ENCODE results near the gene RECK. TPM values are rescaled to one million over a fixed set of nuclear protein-coding genes. Genes with fewer than 3 reads are reported as not detected.

RECK gene
- total RNA-seq, 4 donors from 2014 or later, result 15.6 to 24.1 (median 18.7) TPM

GRCh38 chr9:36134761-36135505 lies 98.2 kb downstream of the RECK start:
- Histone ChIP-seq H3K9me3 (no peaks in the 10 kb centered on the region), H3K4me1 (peaks cover 0 to 36% (median 13%) of the 10 kb centered on the region in 4 donors), H3K36me3 (no peaks in the 10 kb centered on the region), H3K27me3 (no peaks in the 10 kb centered on the region), H3K27ac (no peak overlapping the region), H3K4me3 (no peak overlapping the region)
- 78 to 84% methylated on average over 9 of the region's 9 CpGs for WGBS, 2 donors
- TF ChIP-seq EP300 (IDR thresholded peaks at IDR 0.05), result no peak
- DNase-seq (ENCODE audit: low spot score in 2 of 2), result no peak

- H3K9me3 ChIP-seq, result no peaks in the 10 kb centered on the region
- peak overlapping the region in 2 of 4 donors; percentile 90 to 91 for H3K27ac ChIP-seq
- DNase-seq (ENCODE audit: low spot score in 2 of 2), result no peak
- no peaks in the 10 kb centered on the region for H3K36me3 ChIP-seq
- peak overlapping the region; percentile 68 to 95 (median 86) for H3K4me3 ChIP-seq
- TF ChIP-seq POLR2A (IDR thresholded peaks at IDR 0.05) (no peak), CTCF (IDR thresholded peaks at IDR 0.05) (no peak), EP300 (IDR thresholded peaks at IDR 0.05) (no peak)
- peaks cover 0 to 45% (median 18%) of the 10 kb centered on the region in 4 donors for H3K4me1 ChIP-seq
- H3K27me3 ChIP-seq, result no peaks in the 10 kb centered on the region
- 14 to 19% methylated on average over 18 of the region's 18 CpGs for WGBS, 2 donors
Observed at GRCh38 chr9:36135741-36136271, 99.1 kb downstream of the RECK start.

GRCh38 chr9:36136272-36136893 lies 99.7 kb downstream of the RECK start, which contains the start of gene GLIPR2:
TSS of gene GLIPR2 (plus strand) at chr9:36136733. CDS start at chr9:36136779, 46 bp downstream.
- TF ChIP-seq EP300 (IDR thresholded peaks at IDR 0.05), result peak in 1 of 2 donors; percentile 69
- peak in 3 of 5 experiments; percentile 10 to 58 (median 51) for TF ChIP-seq CTCF (IDR thresholded peaks at IDR 0.05)
- peak; percentile 59 to 87 for TF ChIP-seq POLR2A (IDR thresholded peaks at IDR 0.05)
- WGBS, 2 donors, result 0% methylated on average over 3 to 9 of the region's 83 CpGs
- Histone ChIP-seq H3K9me3 (no peaks in the 10 kb centered on the region), H3K36me3 (no peaks in the 10 kb centered on the region), H3K27me3 (no peaks in the 10 kb centered on the region), H3K4me1 (peaks cover 0 to 49% (median 20%) of the 10 kb centered on the region in 4 donors), H3K4me3 (peak within 1 kb of the TSS; percentile 68 to 95 (median 86)), H3K27ac (peak within 1 kb of the TSS; percentile 6 to 91 (median 75))
- peak; percentile 58 to 64 for DNase-seq (ENCODE audit: low spot score in 2 of 2)

GRCh38 chr9:36136894-36137391 lies 100.2 kb downstream of the RECK start:
- H3K27me3 ChIP-seq, result no peaks in the 10 kb centered on the region
- DNase-seq (ENCODE audit: low spot score in 2 of 2), result no peak
- H3K36me3 ChIP-seq, result no peaks in the 10 kb centered on the region
- peaks cover 0 to 52% (median 22%) of the 10 kb centered on the region in 4 donors for H3K4me1 ChIP-seq
- peak overlapping the region; percentile 6 to 91 (median 75) for H3K27ac ChIP-seq
- WGBS, 2 donors, result 1% methylated on average over 25 to 37 of the region's 40 CpGs
- no peak for TF ChIP-seq CTCF (IDR thresholded peaks at IDR 0.05)
- no peak for TF ChIP-seq EP300 (IDR thresholded peaks at IDR 0.05)
- no peak for TF ChIP-seq POLR2A (IDR thresholded peaks at IDR 0.05)
- no peaks in the 10 kb centered on the region for H3K9me3 ChIP-seq
- peak overlapping the region; percentile 68 to 95 (median 86) for H3K4me3 ChIP-seq

GRCh38 chr9:36137392-36138004 lies 100.8 kb downstream of the RECK start:
- peaks cover 0 to 58% (median 25%) of the 10 kb centered on the region in 4 donors for H3K4me1 ChIP-seq
- H3K27me3 ChIP-seq, result no peaks in the 10 kb centered on the region
- H3K9me3 ChIP-seq, result no peaks in the 10 kb centered on the region
- TF ChIP-seq POLR2A (IDR thresholded peaks at IDR 0.05), result no peak
- TF ChIP-seq EP300 (IDR thresholded peaks at IDR 0.05), result no peak
- no peak for TF ChIP-seq CTCF (IDR thresholded peaks at IDR 0.05)
- peak overlapping the region; percentile 68 to 95 (median 86) for H3K4me3 ChIP-seq
- 28 to 49% methylated on average over 11 to 12 of the region's 12 CpGs for WGBS, 2 donors
- no peak for DNase-seq (ENCODE audit: low spot score in 2 of 2)
- H3K27ac ChIP-seq, result peak overlapping the region in 3 of 4 donors; percentile 60 to 91 (median 90)
- no peaks in the 10 kb centered on the region for H3K36me3 ChIP-seq

Measured in tibial nerve (tissue), 4 donors.